HepG2 (cell line): ENCODE results near the gene UBQLN1. TPM values are rescaled to one million over a fixed set of nuclear protein-coding genes. Genes with fewer than 3 reads are reported as not detected.

Experiments
- ATAC-seq: fragments of 200-7000 bp; cut with Tn5 transposase; 3 replicates; pipeline ENCODE4 v1.9.1; 2020; ENCODE audit warnings: mild to moderate bottlenecking, moderate library complexity
- BruUV-seq: library from RNA; stranded (reverse); fragments of 400-500 nt; replicated peaks from 2 replicates; lab custom pipeline; 2021; lab: Mats Ljungman, UMichigan
- CTCF ChIA-PET: fragments of 300-600 bp; formaldehyde crosslinking; extraction: SDS; loops from one replicate; lab custom pipeline; 2021; ENCODE audit warnings: low total read pairs, inconsistent platforms, low intra/inter-chr PET ratio; lab: Yijun Ruan, JAX
- POLR2A ChIA-PET: fragments of 350-600 bp; sonication (Branson Sonifier 250); formaldehyde crosslinking; loops from one replicate; lab custom pipeline; 2020; ENCODE audit warnings: antibody characterized with exemption, inconsistent platforms; lab: Yijun Ruan, JAX
- DNase-seq: peaks from one replicate; pipeline ENCODE4 v3.0.0-alpha.2; 2015; ENCODE audit warnings: low spot score
- FAIRE-seq: peaks from 3 replicates; lab custom pipeline; 2011; peaks lifted over from hg19 to GRCh38; lab: Jason Lieb, UNC
- H2AFZ ChIP-seq: one replicate; pipeline ENCODE4 v1.6.1; 2011; ENCODE audit warnings: low read length, inconsistent platforms
- H3K27ac ChIP-seq: fragments of 300-600 bp; 3 replicates; pipeline ENCODE4 v1.8.0; 2011; ENCODE audit warnings: mixed run types, mild to moderate bottlenecking, mixed read lengths, low read length, inconsistent platforms; ENCODE audit not compliant: insufficient read depth; ENCODE audit errors: extremely low read length
- H3K27me3 ChIP-seq, 2 experiments: fragments of 200-600 bp in 1 of 2; 2 replicates in 1 of 2; 3 replicates in 1 of 2; pipeline versions ENCODE4 v1.6.0 to v1.8.0; 2011; ENCODE audit warnings: low read length in 2 of 2, mild to moderate bottlenecking in 2 of 2, moderate library complexity in 2 of 2, inconsistent platforms in 1 of 2; ENCODE audit not compliant: insufficient read depth in 2 of 2, control insufficient read depth in 1 of 2
- H3K36me3 ChIP-seq, 2 experiments: fragments of 200-600 bp in 1 of 2; replicated peaks in 1 of 2; 2 replicates in 1 of 2; 3 replicates in 1 of 2; pipeline versions ENCODE4 v1.5.1 to v1.8.0; 2011; ENCODE audit warnings: low read length in 2 of 2, inconsistent platforms in 1 of 2; ENCODE audit not compliant: insufficient read depth in 2 of 2, control insufficient read depth in 1 of 2
- H3K4me1 ChIP-seq: 2 replicates; pipeline ENCODE4 v1.5.1; 2012; ENCODE audit warnings: low read length, inconsistent platforms; ENCODE audit not compliant: insufficient read depth
- H3K4me2 ChIP-seq: 2 replicates; pipeline ENCODE4 v1.6.0; 2011; ENCODE audit warnings: low read depth, low read length, inconsistent platforms
- H3K4me3 ChIP-seq, 3 experiments: fragments of 200-600 bp in 1 of 3; sonication (generic), shearing (Covaris generic) in 1 of 3; replicated peaks in 1 of 3; 2 replicates each; pipeline ENCODE4 v1.5.1; 2011 to 2016; ENCODE audit warnings: low read length in 3 of 3, inconsistent platforms in 2 of 3, low read depth in 2 of 3, mild to moderate bottlenecking in 2 of 3, control low read depth in 1 of 3, mixed read lengths in 1 of 3; ENCODE audit not compliant: insufficient read depth in 1 of 3
- H3K79me2 ChIP-seq: one replicate; pipeline ENCODE4 v1.6.1; 2011; ENCODE audit warnings: low read length, inconsistent platforms; ENCODE audit not compliant: insufficient read depth
- H3K9ac ChIP-seq: 2 replicates; pipeline ENCODE4 v1.6.0; 2011; ENCODE audit warnings: mild to moderate bottlenecking, low read depth, low read length, inconsistent platforms; ENCODE audit not compliant: insufficient read depth
- H3K9me3 ChIP-seq: 2 replicates; pipeline ENCODE4 v1.5.1; 2012; ENCODE audit warnings: mild to moderate bottlenecking, low read length
- H4K20me1 ChIP-seq: 2 replicates; pipeline ENCODE4 v1.6.0; 2011; ENCODE audit warnings: inconsistent platforms, mild to moderate bottlenecking, low read length, moderate library complexity; ENCODE audit not compliant: insufficient read depth
- CENPT ChIP-seq: sonication (generic); formaldehyde crosslinking; IDR thresholded peaks from 2 replicates; pipeline ENCODE4 v1.8.0; 2022; ENCODE audit warnings: low read depth, mild to moderate bottlenecking, moderate library complexity, missing genetic modification reagents
- FOXM1 ChIP-seq: sonication (generic); formaldehyde crosslinking; IDR thresholded peaks from 2 replicates; pipeline ENCODE4 v1.5.0; 2020; ENCODE audit warnings: missing genetic modification reagents
- HINFP ChIP-seq: sonication (generic); formaldehyde crosslinking; IDR thresholded peaks from 2 replicates; pipeline ENCODE4 v1.4.0; 2020; ENCODE audit warnings: low read depth, mild to moderate bottlenecking, missing genetic modification reagents
- IRF2 ChIP-seq: IDR thresholded peaks from 2 replicates; pipeline ENCODE4 v1.6.1; 2018; ENCODE audit warnings: missing genetic modification reagents, missing compliant biosample characterization
- KMT2B ChIP-seq: IDR thresholded peaks from 2 replicates; pipeline ENCODE4 v1.6.1; 2016; ENCODE audit warnings: missing genetic modification reagents, missing compliant biosample characterization
- MLX ChIP-seq: IDR thresholded peaks from 2 replicates; pipeline ENCODE4 v1.6.1; 2016
- U2AF1 ChIP-seq: fragments of 200-400 bp; formaldehyde crosslinking; optimal IDR thresholded peaks from 2 replicates; pipeline ENCODE3; 2017; ENCODE audit warnings: mild to moderate bottlenecking, low read depth, low read length
- ZBTB46 ChIP-seq: sonication (generic); formaldehyde crosslinking; IDR thresholded peaks from 2 replicates; pipeline ENCODE4 v1.4.0; 2020; ENCODE audit warnings: mild to moderate bottlenecking, missing genetic modification reagents, borderline replicate concordance
- ZC3H4 ChIP-seq: sonication (generic); formaldehyde crosslinking; IDR thresholded peaks from 2 replicates; pipeline ENCODE4 v1.4.0; 2020; ENCODE audit warnings: missing genetic modification reagents, borderline replicate concordance
- ZFP91 ChIP-seq: sonication (generic); formaldehyde crosslinking; IDR thresholded peaks from 2 replicates; pipeline ENCODE4 v1.9.0; 2022; ENCODE audit warnings: missing genetic modification reagents, mild to moderate bottlenecking, borderline replicate concordance
- ZMYM2 ChIP-seq: sonication (generic); formaldehyde crosslinking; IDR thresholded peaks from 2 replicates; pipeline ENCODE4 v1.8.0; 2022; ENCODE audit warnings: mild to moderate bottlenecking, missing genetic modification reagents
- ZNF280B ChIP-seq: sonication (generic); formaldehyde crosslinking; IDR thresholded peaks from 2 replicates; pipeline ENCODE4 v1.5.0; 2020; ENCODE audit warnings: missing genetic modification reagents, mild to moderate bottlenecking, borderline replicate concordance
- WGBS: methylation state at CpG from one replicate; pipeline ENCODE4 v1.1.6; 2017; ENCODE audit warnings: low lambda C conversion rate; 5-methylcytosine and 5-hydroxymethylcytosine counted together
- in situ Hi-C: cut with HindIII; loops from 2 replicates; pipeline ENCODE4 v1.10.0; 2017; ENCODE audit warnings: low pct_unique_long_range_greater_than_20kb; ENCODE audit not compliant: extremely low pct_ligation_motif_present
- intact Hi-C: fragments of 100-400 bp; cut with micrococcal nuclease; formaldehyde crosslinking; loops from one replicate; pipeline ENCODE4 v1.10.0; 2022; ENCODE audit not compliant: unreplicated experiment
- polyA plus RNA-seq, 8 experiments: library from polyadenylated mRNA; depleted of rRNA in 3 of 8; stranded (reverse) in 7 of 8; unstranded in 1 of 8; fragments of >200 nt; fragmentation: Illumina TruSeq in 4 of 8; extraction: Trizol in 4 of 8; gene quantifications; 2 replicates each; pipeline versions ENCODE4 v1.2.1 to v1.2.3, GENCODE V29; 2011 to 2016; ENCODE audit warnings: low read depth in 4 of 8, missing spikeins in 1 of 8, mixed read lengths in 1 of 8; ENCODE audit not compliant: insufficient read depth in 1 of 8
- total RNA-seq, 5 experiments: library from RNA; depleted of rRNA; stranded (reverse); fragments of >200 nt; fragmentation: Illumina TruSeq; extraction: Trizol; gene quantifications; 2 replicates each; pipeline ENCODE4 v1.2.3, GENCODE V29; 2016; ENCODE audit warnings: low read depth in 1 of 5
- TF ChIP-seq, protein P1 (sequence below): sonication (generic); formaldehyde crosslinking; IDR thresholded peaks from 2 replicates; pipeline ENCODE4 v1.4.0; 2020; ENCODE audit warnings: missing genetic modification reagents

The UBQLN1 gene
- total and polyA plus RNA-seq, 2 of the 13 experiments (the other 11 are each of a cell fraction or from before 2014, with no cell fraction given) = 78.1 to 83.8 TPM

- H3K9ac ChIP-seq = peak overlapping the region; percentile 95
- H3K27ac ChIP-seq = peak overlapping the region; percentile 99
- peak overlapping the region; percentile 82 to 99 (median 94) for H3K4me3 ChIP-seq
- peak overlapping the region; percentile 87 for H3K4me2 ChIP-seq
- H4K20me1 ChIP-seq = peaks cover 42% of the 10 kb centered on the region
- no peak for FAIRE-seq
- no peak overlapping the region for H2AFZ ChIP-seq
- no peaks in the 10 kb centered on the region for H3K9me3 ChIP-seq
- H3K27me3 ChIP-seq = no peaks in the 10 kb centered on the region
- no TSS peak for BruUV-seq
- intact Hi-C loops (loop anchor here (5.0 kb wide), 1 partner anchor 45 kb away; no protein-coding TSS in a partner anchor), in situ Hi-C loops (no loop called here)
- peak; percentile 18 for ATAC-seq
- H3K79me2 ChIP-seq = peaks cover 58% of the 10 kb centered on the region
- 1% methylated on average over 16 of the region's 42 CpGs for WGBS
- H3K36me3 ChIP-seq = no peaks in the 10 kb centered on the region
- peak; percentile 30 for DNase-seq
- peaks cover 46% of the 10 kb centered on the region for H3K4me1 ChIP-seq
- POLR2A ChIA-PET = interaction anchor here (0.7 to 2.4 kb wide), 4 partner anchors 8 to 111 kb away, joined by 3 to 13 read pairs (median 6); no protein-coding TSS in a partner anchor
- CTCF ChIA-PET = no interaction called here
- TF ChIP-seq ZC3H4 (no peak), MLX (CRISPR knock-in tag) (no peak), KMT2B (CRISPR knock-in tag) (no peak), ZBTB46 (CRISPR knock-in tag) (no peak), ZMYM2 (CRISPR knock-in tag) (no peak), HINFP (CRISPR knock-in tag) (0 out of 2 replicates have a peak, but pooled peaks have one; percentile 20), CENPT (CRISPR knock-in tag) (no peak), ZNF280B (CRISPR knock-in tag) (no peak), IRF2 (CRISPR knock-in tag) (no peak), FOXM1 (0 out of 2 replicates have a peak, but pooled peaks have one; percentile 26), U2AF1 (no peak), ZFP91 (CRISPR knock-in tag) (no peak)
- TF ChIP-seq, protein P1, sequence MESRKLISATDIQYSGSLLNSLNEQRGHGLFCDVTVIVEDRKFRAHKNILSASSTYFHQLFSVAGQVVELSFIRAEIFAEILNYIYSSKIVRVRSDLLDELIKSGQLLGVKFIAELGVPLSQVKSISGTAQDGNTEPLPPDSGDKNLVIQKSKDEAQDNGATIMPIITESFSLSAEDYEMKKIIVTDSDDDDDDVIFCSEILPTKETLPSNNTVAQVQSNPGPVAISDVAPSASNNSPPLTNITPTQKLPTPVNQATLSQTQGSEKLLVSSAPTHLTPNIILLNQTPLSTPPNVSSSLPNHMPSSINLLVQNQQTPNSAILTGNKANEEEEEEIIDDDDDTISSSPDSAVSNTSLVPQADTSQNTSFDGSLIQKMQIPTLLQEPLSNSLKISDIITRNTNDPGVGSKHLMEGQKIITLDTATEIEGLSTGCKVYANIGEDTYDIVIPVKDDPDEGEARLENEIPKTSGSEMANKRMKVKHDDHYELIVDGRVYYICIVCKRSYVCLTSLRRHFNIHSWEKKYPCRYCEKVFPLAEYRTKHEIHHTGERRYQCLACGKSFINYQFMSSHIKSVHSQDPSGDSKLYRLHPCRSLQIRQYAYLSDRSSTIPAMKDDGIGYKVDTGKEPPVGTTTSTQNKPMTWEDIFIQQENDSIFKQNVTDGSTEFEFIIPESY (CRISPR knock-in tag) = no peak
Measured at GRCh38 chr9:83706676-83707517, 861 bp downstream of the UBQLN1 start.
